ENCODE measurements around the gene ZDHHC24.

ZDHHC24 gene

GRCh38 chr11:66554602-66555001 is 8.8 kb upstream of the ZDHHC24 start:
- no peak overlapping the region for H3K4me3 ChIP-seq (ENCODE audit: low read depth in 1 of 2, low read length in 1 of 2)
- H3K27me3 ChIP-seq, result peaks cover 29% of the 10 kb centered on the region
- H3K36me3 ChIP-seq, result no peaks in the 10 kb centered on the region
- H3K4me1 ChIP-seq (ENCODE audit: control insufficient read depth in 1 of 2, insufficient read depth in 1 of 2, low read depth in 1 of 2, low read length in 1 of 2), result no peaks in the 10 kb centered on the region
- no peak overlapping the region for H3K27ac ChIP-seq
- no peak for TF ChIP-seq CTCF (IDR thresholded peaks at IDR 0.05)
- no peaks in the 10 kb centered on the region for H3K9me3 ChIP-seq

GRCh38 chr11:66550887-66551286 is 5.0 kb upstream of the ZDHHC24 start:
- H3K27me3 ChIP-seq, result peaks cover 32% of the 10 kb centered on the region
- H3K27ac ChIP-seq, result no peak overlapping the region
- H3K9me3 ChIP-seq, result no peaks in the 10 kb centered on the region
- H3K4me1 ChIP-seq (ENCODE audit: control insufficient read depth in 1 of 2, insufficient read depth in 1 of 2, low read depth in 1 of 2, low read length in 1 of 2), result peaks cover 6 to 9% of the 10 kb centered on the region in 2 experiments
- H3K36me3 ChIP-seq, result no peaks in the 10 kb centered on the region
- no peak overlapping the region for H3K4me3 ChIP-seq (ENCODE audit: low read depth in 1 of 2, low read length in 1 of 2)
- TF ChIP-seq CTCF (IDR thresholded peaks at IDR 0.05), result no peak

- no peak overlapping the region for H3K4me3 ChIP-seq (ENCODE audit: low read depth in 1 of 2, low read length in 1 of 2)
- TF ChIP-seq CTCF (IDR thresholded peaks at IDR 0.05), result no peak
- no peaks in the 10 kb centered on the region for H3K36me3 ChIP-seq
- no peaks in the 10 kb centered on the region for H3K9me3 ChIP-seq
- peaks cover 16 to 20% of the 10 kb centered on the region in 2 experiments for H3K4me1 ChIP-seq (ENCODE audit: control insufficient read depth in 1 of 2, insufficient read depth in 1 of 2, low read depth in 1 of 2, low read length in 1 of 2)
- H3K27ac ChIP-seq, result no peak overlapping the region
- H3K27me3 ChIP-seq, result peaks cover 32% of the 10 kb centered on the region
Observed at GRCh38 chr11:66549696-66550095, 3.8 kb upstream of the ZDHHC24 start.

- Histone ChIP-seq H3K4me1 (ENCODE audit: control insufficient read depth in 1 of 2, insufficient read depth in 1 of 2, low read depth in 1 of 2, low read length in 1 of 2) (peaks cover 23 to 27% of the 10 kb centered on the region in 2 experiments), H3K9me3 (no peaks in the 10 kb centered on the region), H3K4me3 (ENCODE audit: low read depth in 1 of 2, low read length in 1 of 2) (no peak overlapping the region), H3K27ac (no peak overlapping the region), H3K27me3 (peaks cover 32% of the 10 kb centered on the region), H3K36me3 (no peaks in the 10 kb centered on the region)
- no peak for TF ChIP-seq CTCF (IDR thresholded peaks at IDR 0.05)
Observed at GRCh38 chr11:66548774-66549630, 3.2 kb upstream of the ZDHHC24 start.

GRCh38 chr11:66548041-66548440 is 2.2 kb upstream of the ZDHHC24 start:
- no peak overlapping the region for H3K4me3 ChIP-seq (ENCODE audit: low read depth in 1 of 2, low read length in 1 of 2)
- H3K9me3 ChIP-seq, result no peaks in the 10 kb centered on the region
- TF ChIP-seq CTCF (IDR thresholded peaks at IDR 0.05), result no peak
- no peaks in the 10 kb centered on the region for H3K36me3 ChIP-seq
- no peak overlapping the region for H3K27ac ChIP-seq
- H3K4me1 ChIP-seq (ENCODE audit: control insufficient read depth in 1 of 2, insufficient read depth in 1 of 2, low read depth in 1 of 2, low read length in 1 of 2), result peaks cover 30 to 35% of the 10 kb centered on the region in 2 experiments
- H3K27me3 ChIP-seq, result peaks cover 32% of the 10 kb centered on the region

Data from neutrophil (primary cell).